Peyer's patch (tissue), 4 donors: Measurements from ENCODE around the gene OVOL3. TPM values are rescaled to one million over a fixed set of nuclear protein-coding genes. Genes with fewer than 3 reads are reported as not detected.

Experiments used
- DNase-seq, 3 donors: peaks; one replicate each; pipeline ENCODE4 v3.0.0-alpha.2; 2017 to 2019
- H3K27ac ChIP-seq, 4 donors: fragments of 200-600 bp; sonication (generic); one replicate each; pipeline ENCODE4 v1.5.1; 2016 to 2019
- H3K27me3 ChIP-seq, 2 donors: fragments of 200-600 bp; sonication (generic); one replicate each; pipeline ENCODE4 v1.5.1; 2019
- H3K36me3 ChIP-seq, 3 donors: fragments of 200-600 bp; sonication (generic); one replicate each; pipeline ENCODE4 v1.5.1; 2016 to 2019
- H3K4me1 ChIP-seq, 4 donors: fragments of 200-600 bp; sonication (generic); one replicate each; pipeline ENCODE4 v1.5.1; 2016 to 2019
- H3K4me3 ChIP-seq, 4 donors: fragments of 200-600 bp; sonication (generic); 1 replicate in 3 of 4; 2 replicates in 1 of 4; pipeline ENCODE4 v1.5.1; 2016 to 2019; ENCODE audit warnings: mild to moderate bottlenecking in 1 of 4
- H3K9me3 ChIP-seq, 4 donors: fragments of 200-600 bp; sonication (generic); one replicate each; pipeline ENCODE4 v1.5.1; 2016 to 2019; ENCODE audit warnings: mild to moderate bottlenecking in 1 of 4
- POLR2A ChIP-seq, 2 donors: fragments of 450-650 bp; IDR thresholded peaks; one replicate each; pipeline ENCODE4 v1.5.1; 2017; ENCODE audit warnings: antibody characterized with exemption in 2 of 2, mild to moderate bottlenecking in 2 of 2, moderate library complexity in 2 of 2
- total RNA-seq, 4 donors: library from RNA; depleted of rRNA; stranded (reverse); fragments of >200 nt; gene quantifications; one replicate each; pipeline ENCODE4 v1.1.0, GENCODE V29; 2016
- TF ChIP-seq, protein P1 (sequence below), 6 experiments: fragments of 450-650 bp in 4 of 6; fragments of 200-600 bp in 2 of 6; sonication (generic) in 1 of 6; IDR thresholded peaks; one replicate each; pipeline ENCODE4 v1.5.1; 2017 to 2019; ENCODE audit warnings: antibody characterized with exemption in 6 of 6, mild to moderate bottlenecking in 3 of 6, moderate library complexity in 1 of 6

OVOL3 gene
- total RNA-seq, 4 donors from 2014 or later = not detected

DNA sequence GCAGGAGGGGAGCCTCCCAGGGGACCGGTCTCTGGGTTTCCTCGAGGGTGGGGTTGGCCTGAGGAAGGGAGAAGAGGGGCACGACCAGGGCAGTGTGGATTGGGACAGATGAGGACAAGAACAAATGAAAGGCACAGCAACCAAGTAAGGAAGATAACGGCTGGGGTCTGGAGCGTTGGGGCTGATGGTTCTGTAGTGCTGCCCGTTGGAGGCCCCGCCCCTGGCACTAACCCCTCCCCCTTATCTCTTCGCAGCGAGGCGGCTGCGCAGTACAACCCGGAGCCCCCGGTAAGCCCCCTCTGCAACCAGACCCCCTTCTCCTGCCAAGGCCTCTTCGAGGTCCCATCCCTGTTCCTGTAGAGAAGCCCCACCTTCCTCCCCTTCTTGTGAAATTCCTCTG lies 31.1 kb downstream of the OVOL3 start:
- peaks cover 0 to 54% (median 2%) of the 10 kb centered on the region in 3 donors for H3K36me3 ChIP-seq
- peak overlapping the region in 1 of 4 donors; percentile 86 for H3K4me3 ChIP-seq
- DNase-seq = no peak
- H3K27me3 ChIP-seq = no peaks in the 10 kb centered on the region
- H3K9me3 ChIP-seq = no peaks in the 10 kb centered on the region
- peaks cover 0 to 17% (median 5%) of the 10 kb centered on the region in 4 donors for H3K4me1 ChIP-seq
- TF ChIP-seq, protein P1, sequence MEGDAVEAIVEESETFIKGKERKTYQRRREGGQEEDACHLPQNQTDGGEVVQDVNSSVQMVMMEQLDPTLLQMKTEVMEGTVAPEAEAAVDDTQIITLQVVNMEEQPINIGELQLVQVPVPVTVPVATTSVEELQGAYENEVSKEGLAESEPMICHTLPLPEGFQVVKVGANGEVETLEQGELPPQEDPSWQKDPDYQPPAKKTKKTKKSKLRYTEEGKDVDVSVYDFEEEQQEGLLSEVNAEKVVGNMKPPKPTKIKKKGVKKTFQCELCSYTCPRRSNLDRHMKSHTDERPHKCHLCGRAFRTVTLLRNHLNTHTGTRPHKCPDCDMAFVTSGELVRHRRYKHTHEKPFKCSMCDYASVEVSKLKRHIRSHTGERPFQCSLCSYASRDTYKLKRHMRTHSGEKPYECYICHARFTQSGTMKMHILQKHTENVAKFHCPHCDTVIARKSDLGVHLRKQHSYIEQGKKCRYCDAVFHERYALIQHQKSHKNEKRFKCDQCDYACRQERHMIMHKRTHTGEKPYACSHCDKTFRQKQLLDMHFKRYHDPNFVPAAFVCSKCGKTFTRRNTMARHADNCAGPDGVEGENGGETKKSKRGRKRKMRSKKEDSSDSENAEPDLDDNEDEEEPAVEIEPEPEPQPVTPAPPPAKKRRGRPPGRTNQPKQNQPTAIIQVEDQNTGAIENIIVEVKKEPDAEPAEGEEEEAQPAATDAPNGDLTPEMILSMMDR (IDR thresholded peaks at IDR 0.05) = no peak
- no peak for TF ChIP-seq POLR2A (IDR thresholded peaks at IDR 0.05)
- peak overlapping the region in 1 of 4 donors; percentile 7 for H3K27ac ChIP-seq

DNA sequence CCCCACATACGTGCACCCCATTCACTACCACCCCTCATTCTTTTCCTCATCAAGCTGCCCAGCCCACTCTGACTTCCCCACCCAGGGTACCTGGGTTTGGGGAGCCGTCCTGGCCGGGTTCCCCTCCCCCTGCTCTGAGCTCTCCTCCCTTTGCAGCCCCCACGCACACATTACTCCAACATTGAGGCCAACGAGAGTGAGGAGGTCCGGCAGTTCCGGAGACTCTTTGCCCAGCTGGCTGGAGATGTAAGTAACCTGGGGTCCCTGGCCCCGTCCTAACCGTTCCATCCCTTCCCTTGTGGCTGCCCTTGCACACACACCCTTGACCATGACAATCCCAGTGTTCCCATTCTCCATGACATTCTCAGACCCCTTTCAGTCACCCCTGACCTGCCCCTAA lies 31.6 kb downstream of the OVOL3 start:
- Histone ChIP-seq H3K27ac (no peak overlapping the region), H3K4me1 (peaks cover 0 to 12% (median 5%) of the 10 kb centered on the region in 4 donors), H3K9me3 (no peaks in the 10 kb centered on the region), H3K27me3 (no peaks in the 10 kb centered on the region), H3K36me3 (peaks cover 0 to 59% (median 2%) of the 10 kb centered on the region in 3 donors), H3K4me3 (no peak overlapping the region)
- no peak for TF ChIP-seq POLR2A (IDR thresholded peaks at IDR 0.05)
- TF ChIP-seq, protein P1 (IDR thresholded peaks at IDR 0.05) = no peak
- no peak for DNase-seq

DNA sequence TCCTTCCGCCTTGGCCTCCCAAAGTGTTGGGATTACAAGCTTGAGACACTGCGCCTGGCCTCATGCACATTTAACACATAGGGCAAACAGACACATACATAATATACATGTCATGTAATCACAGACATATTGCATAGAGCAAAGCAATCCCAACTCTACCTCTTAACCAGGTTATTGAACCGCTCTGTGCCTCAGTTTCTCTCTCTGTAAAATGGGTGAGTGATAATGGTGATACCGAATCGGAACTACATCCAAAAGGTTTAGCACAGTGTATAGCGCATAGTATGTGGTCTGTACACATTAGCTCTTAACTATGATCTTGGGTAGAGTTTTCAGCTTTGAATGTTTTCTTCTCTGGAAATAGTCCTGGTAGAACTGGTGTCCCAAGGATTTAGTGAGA lies 33.7 kb downstream of the OVOL3 start:
- H3K4me1 ChIP-seq = peaks cover 0 to 12% (median 3%) of the 10 kb centered on the region in 4 donors
- no peak overlapping the region for H3K4me3 ChIP-seq
- no peaks in the 10 kb centered on the region for H3K27me3 ChIP-seq
- no peaks in the 10 kb centered on the region for H3K9me3 ChIP-seq
- TF ChIP-seq, protein P1 (IDR thresholded peaks at IDR 0.05) = no peak
- TF ChIP-seq POLR2A (IDR thresholded peaks at IDR 0.05) = no peak
- DNase-seq = no peak
- H3K36me3 ChIP-seq = peaks cover 0 to 80% (median 2%) of the 10 kb centered on the region in 3 donors
- no peak overlapping the region for H3K27ac ChIP-seq

DNA sequence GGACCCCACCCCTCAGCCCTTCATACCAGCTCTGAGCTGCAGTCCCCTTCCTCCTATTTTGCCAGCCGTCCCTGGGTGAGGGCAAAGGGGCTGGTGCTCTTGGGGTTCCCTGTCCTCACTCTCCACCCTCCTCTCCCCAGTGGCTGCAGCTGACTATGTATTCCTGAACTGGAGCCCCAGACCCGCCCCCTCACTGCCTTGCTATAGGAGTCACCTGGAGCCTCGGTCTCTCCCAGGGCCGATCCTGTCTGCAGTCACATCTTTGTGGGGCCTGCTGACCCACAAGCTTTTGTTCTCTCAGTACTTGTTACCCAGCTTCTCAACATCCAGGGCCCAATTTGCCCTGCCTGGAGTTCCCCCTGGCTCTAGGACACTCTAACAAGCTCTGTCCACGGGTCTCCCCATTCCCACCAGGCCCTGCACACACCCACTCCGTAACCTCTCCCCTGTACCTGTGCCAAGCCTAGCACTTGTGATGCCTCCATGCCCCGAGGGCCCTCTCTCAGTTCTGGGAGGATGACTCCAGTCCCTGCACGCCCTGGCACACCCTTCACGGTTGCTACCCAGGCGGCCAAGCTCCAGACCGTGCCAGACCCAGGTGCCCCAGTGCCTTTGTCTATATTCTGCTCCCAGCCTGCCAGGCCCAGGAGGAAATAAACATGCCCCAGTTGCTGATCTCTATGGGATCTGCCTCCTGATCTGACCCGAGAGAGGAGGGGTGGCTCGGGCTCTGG lies 38.9 kb downstream of the OVOL3 start:
- H3K27ac ChIP-seq = no peak overlapping the region
- H3K36me3 ChIP-seq = peaks cover 0 to 71% (median 2%) of the 10 kb centered on the region in 3 donors
- TF ChIP-seq POLR2A (IDR thresholded peaks at IDR 0.05) = no peak
- TF ChIP-seq, protein P1 (IDR thresholded peaks at IDR 0.05) = no peak
- H3K27me3 ChIP-seq = no peaks in the 10 kb centered on the region
- peaks cover 0 to 4% (median 0%) of the 10 kb centered on the region in 4 donors for H3K4me1 ChIP-seq
- H3K4me3 ChIP-seq = no peak overlapping the region
- H3K9me3 ChIP-seq = no peaks in the 10 kb centered on the region
- no peak for DNase-seq

DNA sequence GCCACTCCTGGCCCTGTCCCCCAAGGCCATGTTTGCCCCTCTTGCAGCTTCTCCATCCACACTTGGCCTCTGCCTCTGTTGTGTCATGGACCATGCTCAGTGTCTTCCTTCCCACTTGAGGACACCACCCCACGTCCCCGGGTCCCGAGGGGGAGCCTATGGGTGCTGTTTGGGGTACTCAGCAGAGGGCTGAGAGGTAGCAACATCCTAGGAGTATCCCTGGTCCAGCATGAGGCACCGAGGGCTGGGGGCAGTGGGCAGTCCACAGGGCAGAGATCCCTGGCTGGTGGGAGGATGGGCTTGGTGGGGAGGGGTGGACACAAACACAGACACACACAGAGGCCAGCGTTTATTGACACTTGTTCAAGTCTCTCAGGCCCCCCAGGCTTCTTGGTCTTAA lies 39.6 kb downstream of the OVOL3 start:
- no peak for DNase-seq
- peaks cover 0 to 4% (median 0%) of the 10 kb centered on the region in 4 donors for H3K4me1 ChIP-seq
- no peaks in the 10 kb centered on the region for H3K9me3 ChIP-seq
- H3K27ac ChIP-seq = peak overlapping the region in 3 of 4 donors; percentile 69 to 98 (median 88)
- no peaks in the 10 kb centered on the region for H3K27me3 ChIP-seq
- TF ChIP-seq, protein P1 (IDR thresholded peaks at IDR 0.05) = no peak
- H3K4me3 ChIP-seq = no peak overlapping the region
- H3K36me3 ChIP-seq = peaks cover 0 to 64% (median under 1%) of the 10 kb centered on the region in 3 donors
